Sigmoid colon (tissue), 7 donors: ENCODE measurements around the gene SSC5D. TPM values are rescaled to one million over a fixed set of nuclear protein-coding genes. Genes with fewer than 3 reads are reported as not detected.
"Not testable (repeated sequence)": the region's sequence is repeated elsewhere in the genome, so short reads cannot be mapped to it uniquely, and the experiment has no call there.

Experiments
- DNase-seq: peaks from one replicate; pipeline ENCODE4 v3.0.0-alpha.2; 2019
- H3K27ac ChIP-seq, 4 donors: fragments of 200-600 bp; sonication (generic); one replicate each; pipeline ENCODE4 v1.5.1; 2016 to 2019; ENCODE audit warnings: mild to moderate bottlenecking in 1 of 4
- H3K27me3 ChIP-seq, 3 donors: fragments of 200-600 bp; sonication (generic); one replicate each; pipeline ENCODE4 v1.5.1; 2019; ENCODE audit warnings: mild to moderate bottlenecking in 1 of 3
- H3K36me3 ChIP-seq, 4 donors: fragments of 200-600 bp; sonication (generic); one replicate each; pipeline ENCODE4 v1.5.1; 2016 to 2019
- H3K4me1 ChIP-seq, 4 donors: fragments of 200-600 bp; sonication (generic); one replicate each; pipeline ENCODE4 v1.5.1; 2017 to 2019
- H3K4me3 ChIP-seq, 4 donors: fragments of 200-600 bp; sonication (generic); one replicate each; pipeline ENCODE4 v1.5.1; 2017 to 2019; ENCODE audit warnings: mild to moderate bottlenecking in 2 of 4, moderate library complexity in 1 of 4
- H3K9me3 ChIP-seq, 4 donors: fragments of 200-600 bp in 3 of 4; sonication (generic) in 3 of 4; one replicate each; pipeline versions ENCODE4 v1.5.1 to v1.6.1; 2013 to 2019
- EP300 ChIP-seq, 4 donors: sonication (generic); formaldehyde crosslinking; IDR thresholded peaks; one replicate each; pipeline ENCODE4 v1.6.1; 2017; ENCODE audit warnings: antibody characterized with exemption in 4 of 4
- POLR2A ChIP-seq, 2 donors: fragments of 450-650 bp; IDR thresholded peaks; one replicate each; pipeline ENCODE4 v1.6.1; 2016; ENCODE audit warnings: antibody characterized with exemption in 2 of 2, mild to moderate bottlenecking in 2 of 2, moderate library complexity in 2 of 2
- POLR2AphosphoS5 ChIP-seq, 4 donors: sonication (generic); formaldehyde crosslinking; IDR thresholded peaks; one replicate each; pipeline ENCODE4 v1.6.1; 2017; ENCODE audit warnings: antibody characterized with exemption in 4 of 4
- WGBS, 2 donors: extraction: QIAGEN DNeasy Blood & Tissue Kit; methylation state at CpG; one replicate each; pipeline ENCODE4 v1.1.7; 2013; 5-methylcytosine and 5-hydroxymethylcytosine counted together
- intact Hi-C: fragments of 100-400 bp; cut with DNase I; formaldehyde crosslinking; loops from one replicate; pipeline ENCODE4 v1.15.1; 2023
- polyA plus RNA-seq, 3 donors: library from polyadenylated mRNA; stranded (reverse); fragments of 200-250 nt; gene quantifications; one replicate each; pipeline ENCODE4 v1.2.3, GENCODE V29; 2013
- total RNA-seq, 4 donors: library from RNA; depleted of rRNA; stranded (reverse); fragments of >200 nt; gene quantifications; one replicate each; pipeline ENCODE4 v1.1.0, GENCODE V29; 2016
- TF ChIP-seq, protein P1 (sequence below), 4 experiments: fragments of 450-650 bp in 3 of 4; fragments of 200-600 bp in 1 of 4; IDR thresholded peaks; one replicate each; pipeline ENCODE4 v1.5.1; 2016 to 2019; ENCODE audit warnings: antibody characterized with exemption in 4 of 4, mild to moderate bottlenecking in 3 of 4, moderate library complexity in 2 of 4
- donor health status: healthy with polysubstance abuse.
- donor health status: Bipolar disorder and iron deficiency.
- donor health status: healthy.

The SSC5D gene
- total and polyA plus RNA-seq, 7 donors: 1.2 to 66.7 (median 14.4) TPM; not detected in 1

DNA sequence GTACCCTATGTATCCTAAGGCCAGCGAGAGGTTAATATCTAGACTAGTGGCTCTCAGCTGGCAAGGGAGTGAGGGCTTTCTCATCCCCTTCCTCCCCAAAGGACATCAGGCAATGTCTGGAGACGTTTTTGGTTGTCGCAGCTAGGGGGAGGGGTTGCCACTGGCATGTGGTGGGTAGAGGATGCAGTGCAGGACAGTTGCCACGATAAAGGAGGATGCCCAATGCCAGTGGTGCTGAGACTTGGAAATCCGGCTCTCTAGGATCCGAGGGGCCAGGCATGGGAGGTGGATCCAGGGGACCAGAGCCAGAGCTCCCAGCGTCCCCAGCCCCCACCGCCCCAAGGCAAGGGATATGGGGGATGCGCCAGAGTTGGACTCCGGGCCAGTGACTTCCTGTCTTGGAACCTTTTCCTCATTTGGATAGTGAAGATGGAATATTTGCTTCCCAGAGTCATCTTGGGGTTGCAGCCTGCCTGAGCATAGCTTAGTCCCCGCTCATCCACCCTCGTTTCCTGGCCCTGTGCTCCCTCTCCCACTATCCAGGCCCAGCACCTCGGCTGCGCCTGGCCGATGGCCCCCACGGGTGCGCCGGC is 4.9 kb downstream of the SSC5D start:
- Histone ChIP-seq H3K4me3 (peak overlapping the region in 3 of 4 donors; percentile 23 to 50 (median 25)), H3K9me3 (no peaks in the 10 kb centered on the region), H3K36me3 (peaks cover 0 to 10% (median 5%) of the 10 kb centered on the region in 4 donors), H3K27me3 (no peaks in the 10 kb centered on the region), H3K27ac (peak overlapping the region; percentile 69 to 99 (median 94)), H3K4me1 (peaks cover 0 to 63% (median 59%) of the 10 kb centered on the region in 4 donors)
- intact Hi-C loops: loop anchor here (10.0 kb wide), 1 partner anchor 208 kb away; the partner anchor contains the start of genes BRSK1 and HSPBP1
- 58 to 59% methylated on average over 18 of the region's 18 CpGs for WGBS, 2 donors
- TF ChIP-seq POLR2AphosphoS5 (IDR thresholded peaks at IDR 0.05) (peak in 1 of 4 donors; percentile 28), POLR2A (IDR thresholded peaks at IDR 0.05) (no peak), EP300 (IDR thresholded peaks at IDR 0.05) (no peak)
- peak; percentile 71 for DNase-seq

DNA sequence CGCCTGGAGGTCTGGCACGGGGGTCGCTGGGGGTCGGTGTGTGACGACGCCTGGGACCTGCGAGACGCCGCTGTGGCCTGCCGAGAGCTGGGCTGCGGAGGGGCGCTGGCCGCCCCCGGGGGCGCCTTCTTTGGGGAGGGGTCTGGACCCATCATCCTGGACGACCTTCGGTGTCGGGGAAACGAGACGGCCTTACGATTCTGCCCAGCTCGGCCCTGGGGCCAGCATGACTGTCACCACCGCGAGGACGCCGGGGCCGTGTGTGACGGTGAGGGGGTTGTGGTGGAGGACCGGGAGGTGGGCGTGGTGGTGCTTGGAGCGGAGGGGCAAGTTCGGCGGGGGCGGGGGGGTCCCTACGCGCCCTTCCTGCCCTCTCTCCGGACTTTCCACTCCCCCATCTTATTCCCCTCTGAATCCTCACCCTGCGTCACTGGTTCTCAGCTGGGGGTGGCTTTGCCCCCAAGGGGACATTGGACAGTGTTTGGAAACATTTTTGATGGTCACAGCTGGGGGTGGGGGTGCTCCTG is 5.5 kb downstream of the SSC5D start:
- H3K27me3 ChIP-seq: no peaks in the 10 kb centered on the region
- no peak for TF ChIP-seq EP300 (IDR thresholded peaks at IDR 0.05)
- TF ChIP-seq POLR2AphosphoS5 (IDR thresholded peaks at IDR 0.05): no peak
- no peak for TF ChIP-seq POLR2A (IDR thresholded peaks at IDR 0.05)
- TF ChIP-seq, protein P1, sequence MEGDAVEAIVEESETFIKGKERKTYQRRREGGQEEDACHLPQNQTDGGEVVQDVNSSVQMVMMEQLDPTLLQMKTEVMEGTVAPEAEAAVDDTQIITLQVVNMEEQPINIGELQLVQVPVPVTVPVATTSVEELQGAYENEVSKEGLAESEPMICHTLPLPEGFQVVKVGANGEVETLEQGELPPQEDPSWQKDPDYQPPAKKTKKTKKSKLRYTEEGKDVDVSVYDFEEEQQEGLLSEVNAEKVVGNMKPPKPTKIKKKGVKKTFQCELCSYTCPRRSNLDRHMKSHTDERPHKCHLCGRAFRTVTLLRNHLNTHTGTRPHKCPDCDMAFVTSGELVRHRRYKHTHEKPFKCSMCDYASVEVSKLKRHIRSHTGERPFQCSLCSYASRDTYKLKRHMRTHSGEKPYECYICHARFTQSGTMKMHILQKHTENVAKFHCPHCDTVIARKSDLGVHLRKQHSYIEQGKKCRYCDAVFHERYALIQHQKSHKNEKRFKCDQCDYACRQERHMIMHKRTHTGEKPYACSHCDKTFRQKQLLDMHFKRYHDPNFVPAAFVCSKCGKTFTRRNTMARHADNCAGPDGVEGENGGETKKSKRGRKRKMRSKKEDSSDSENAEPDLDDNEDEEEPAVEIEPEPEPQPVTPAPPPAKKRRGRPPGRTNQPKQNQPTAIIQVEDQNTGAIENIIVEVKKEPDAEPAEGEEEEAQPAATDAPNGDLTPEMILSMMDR (IDR thresholded peaks at IDR 0.05): no peak
- peak overlapping the region; percentile 69 to 99 (median 94) for H3K27ac ChIP-seq
- H3K36me3 ChIP-seq: peaks cover 0 to 14% (median 5%) of the 10 kb centered on the region in 4 donors
- H3K4me3 ChIP-seq: peak overlapping the region in 3 of 4 donors; percentile 25 to 50 (median 27)
- intact Hi-C loops: loop anchor here (10.0 kb wide), 1 partner anchor 209 kb away; the partner anchor contains the start of genes BRSK1 and HSPBP1
- H3K9me3 ChIP-seq: no peaks in the 10 kb centered on the region
- WGBS, 2 donors: 54 to 55% methylated on average over 38 of the region's 38 CpGs
- no peak for DNase-seq
- peaks cover 0 to 63% (median 58%) of the 10 kb centered on the region in 4 donors for H3K4me1 ChIP-seq

DNA sequence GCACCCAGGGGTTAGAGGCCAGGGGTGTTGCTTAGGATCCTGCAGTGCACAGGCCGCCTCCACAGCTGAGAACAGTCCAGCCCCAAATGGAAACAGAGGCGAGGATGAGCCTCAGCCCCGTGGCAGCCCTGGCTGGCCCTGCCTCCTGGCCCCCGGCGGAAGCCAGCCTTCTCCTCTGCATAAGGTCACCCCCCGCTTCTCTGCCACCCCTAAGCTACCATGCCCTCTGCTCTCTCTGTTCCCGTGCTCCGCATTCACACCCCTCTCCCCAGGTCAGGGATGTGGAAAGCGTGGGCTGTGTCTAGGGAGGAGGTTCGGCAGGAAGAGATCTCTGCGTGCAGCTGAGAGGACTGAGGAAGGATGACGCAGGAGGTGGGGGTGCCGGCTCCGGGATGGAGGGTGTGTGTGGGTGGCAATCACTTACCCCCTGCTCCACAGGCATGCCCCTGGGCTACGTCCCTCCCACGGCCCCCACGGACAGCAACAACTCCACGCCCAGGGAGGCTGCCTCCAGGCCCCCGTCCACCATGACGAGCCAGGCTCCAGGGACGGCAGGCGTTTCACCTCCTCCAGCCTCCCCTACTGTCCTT is 6.0 kb downstream of the SSC5D start:
- DNase-seq: peak; percentile 81
- H3K27ac ChIP-seq: peak overlapping the region; percentile 69 to 99 (median 94)
- peaks cover 0 to 62% (median 56%) of the 10 kb centered on the region in 4 donors for H3K4me1 ChIP-seq

DNA sequence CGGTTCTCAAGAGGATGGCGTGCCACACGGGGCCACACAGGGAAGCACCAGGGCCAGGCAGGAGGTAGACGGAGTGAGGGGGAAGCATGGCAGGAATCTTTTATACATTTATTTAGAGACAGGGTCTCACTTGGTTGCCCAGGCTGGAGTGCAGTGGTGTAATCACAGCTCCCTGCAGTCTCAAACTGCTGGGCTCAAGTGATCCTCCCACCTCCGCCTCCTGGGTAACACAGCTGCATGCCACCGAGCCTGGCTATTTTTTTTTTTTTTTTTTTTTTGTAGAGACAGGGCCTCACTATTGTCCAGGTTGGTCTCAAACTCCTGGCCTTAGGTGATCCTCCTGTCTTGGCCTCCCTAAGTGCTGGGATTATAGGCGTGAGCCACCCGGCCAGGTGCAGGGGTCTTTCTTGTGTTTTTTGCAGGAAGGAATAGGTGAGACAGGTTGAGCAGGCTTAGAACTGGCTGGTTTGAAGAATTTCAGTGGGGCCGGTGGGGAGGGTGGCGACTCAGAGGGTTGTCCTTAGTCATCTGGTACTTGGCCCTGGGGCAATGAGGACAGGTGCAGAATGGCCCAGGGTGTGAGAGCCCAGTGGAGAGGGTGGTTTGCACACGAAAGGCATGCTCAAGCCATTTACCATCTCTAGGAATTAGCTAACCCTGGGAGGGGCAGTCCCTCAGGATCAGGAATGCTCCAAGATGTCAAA is 7.6 kb downstream of the SSC5D start:
- intact Hi-C loops: loop anchor here (10.0 kb wide), 1 partner anchor 211 kb away; the partner anchor contains the start of genes BRSK1 and HSPBP1

More for the DNA sequence above, 6.0 kb downstream of the SSC5D start:
- Histone ChIP-seq H3K9me3 (no peaks in the 10 kb centered on the region), H3K4me3 (peak overlapping the region in 3 of 4 donors; percentile 25 to 50 (median 27)), H3K27me3 (no peaks in the 10 kb centered on the region), H3K36me3 (peaks cover 0 to 14% (median 5%) of the 10 kb centered on the region in 4 donors)
- TF ChIP-seq POLR2AphosphoS5 (IDR thresholded peaks at IDR 0.05) (peak in 3 of 4 donors; percentile 24 to 68 (median 59)), POLR2A (IDR thresholded peaks at IDR 0.05) (peak in 1 of 2 donors; percentile 20)
- TF ChIP-seq, protein P1 (IDR thresholded peaks at IDR 0.05): no peak
- WGBS, 2 donors: 36 to 44% methylated on average over 22 of the region's 22 CpGs
- intact Hi-C loops: loop anchor here (10.0 kb wide), 1 partner anchor 209 kb away; the partner anchor contains the start of genes BRSK1 and HSPBP1

DNA sequence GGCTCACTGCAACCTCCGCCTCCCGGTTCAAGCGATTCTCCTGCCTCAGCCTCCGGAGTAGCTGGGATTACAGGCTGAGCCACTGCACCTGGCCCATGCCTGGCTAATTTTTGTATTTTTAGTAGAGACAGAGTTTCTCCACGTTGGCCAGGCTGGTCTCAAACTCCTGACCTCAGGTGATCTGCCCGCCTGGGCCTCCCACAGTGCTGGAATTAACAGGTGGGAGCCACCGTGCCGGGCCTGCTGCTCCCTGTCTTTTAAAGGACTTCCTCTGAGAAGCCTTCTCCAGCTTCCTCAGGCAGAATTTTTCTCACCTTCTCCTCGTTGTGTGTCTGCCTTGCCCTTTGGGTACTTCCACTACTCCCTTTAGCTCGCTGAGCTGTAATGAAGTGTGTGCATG is 8.6 kb downstream of the SSC5D start:
- H3K9me3 ChIP-seq, H3K4me3 ChIP-seq, H3K27me3 ChIP-seq, H3K27ac ChIP-seq, DNase-seq: not testable (repeated sequence)
- Histone ChIP-seq H3K36me3 (peaks cover 11 to 35% (median 23%) of the 10 kb centered on the region in 4 donors), H3K4me1 (peaks cover 0 to 36% (median 30%) of the 10 kb centered on the region in 4 donors)
- intact Hi-C loops: loop anchor here (10.0 kb wide), 1 partner anchor 212 kb away; the partner anchor contains the start of genes BRSK1 and HSPBP1
- 77 to 81% methylated on average over 10 of the region's 10 CpGs for WGBS, 2 donors

More for the DNA sequence above, 7.6 kb downstream of the SSC5D start:
- peaks cover 2 to 25% (median 15%) of the 10 kb centered on the region in 4 donors for H3K36me3 ChIP-seq
- TF ChIP-seq, protein P1 (IDR thresholded peaks at IDR 0.05): no peak
- no peak for TF ChIP-seq EP300 (IDR thresholded peaks at IDR 0.05)
- no peak for TF ChIP-seq POLR2AphosphoS5 (IDR thresholded peaks at IDR 0.05)
- TF ChIP-seq POLR2A (IDR thresholded peaks at IDR 0.05): no peak
- no peak overlapping the region for H3K27ac ChIP-seq
- 73 to 85% methylated on average over 11 of the region's 11 CpGs for WGBS, 2 donors
- no peak overlapping the region for H3K4me3 ChIP-seq
- no peaks in the 10 kb centered on the region for H3K9me3 ChIP-seq
- no peak for DNase-seq
- peaks cover 0 to 47% (median 40%) of the 10 kb centered on the region in 4 donors for H3K4me1 ChIP-seq
- H3K27me3 ChIP-seq: no peaks in the 10 kb centered on the region
